ENCODE results near the gene RIPK4.
"Not testable (repeated sequence)": the region's sequence is repeated elsewhere in the genome, so short reads cannot be mapped to it uniquely, and the experiment has no call there.

RIPK4 gene

DNA sequence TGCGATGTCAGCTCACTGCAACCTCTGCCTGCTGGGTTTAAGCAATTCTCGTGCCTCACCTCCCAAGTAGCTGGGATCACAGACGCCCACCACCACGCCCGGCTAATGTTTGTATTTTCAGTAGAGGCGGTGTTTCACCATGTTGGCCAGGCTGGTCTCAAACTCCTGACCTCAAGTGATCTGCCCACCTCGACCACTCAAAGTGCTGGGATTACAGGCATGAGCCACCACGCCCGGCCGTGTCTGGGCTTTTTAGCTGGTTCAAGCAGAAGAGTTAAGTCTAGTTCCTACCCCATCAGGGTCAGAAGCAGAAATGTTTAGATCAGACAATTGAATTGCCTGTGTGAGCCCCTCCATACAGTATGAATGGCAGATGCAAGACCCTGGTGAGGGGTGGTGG, 27.7 kb upstream of the RIPK4 start:
- DNase-seq: no peak

DNA sequence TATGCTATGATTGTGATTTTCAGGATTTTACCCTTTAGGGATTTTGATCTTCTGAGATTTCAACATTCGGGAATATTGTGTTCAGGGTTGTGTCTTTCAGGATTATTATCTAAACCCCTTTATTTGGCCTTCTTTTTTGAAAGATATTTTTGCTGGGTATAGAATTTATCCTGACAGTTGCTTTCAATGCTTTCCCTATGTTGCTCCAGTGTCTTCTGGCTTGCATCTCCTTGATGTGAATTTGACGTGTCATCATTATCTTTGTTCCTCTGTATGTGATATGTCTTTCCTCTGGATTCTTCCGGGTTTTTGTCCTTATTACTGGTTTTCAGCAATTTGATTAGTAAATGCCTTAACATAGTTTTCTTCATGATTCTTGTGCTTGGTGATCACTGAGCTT, 25.9 kb upstream of the RIPK4 start:
- DNase-seq: no peak

DNA sequence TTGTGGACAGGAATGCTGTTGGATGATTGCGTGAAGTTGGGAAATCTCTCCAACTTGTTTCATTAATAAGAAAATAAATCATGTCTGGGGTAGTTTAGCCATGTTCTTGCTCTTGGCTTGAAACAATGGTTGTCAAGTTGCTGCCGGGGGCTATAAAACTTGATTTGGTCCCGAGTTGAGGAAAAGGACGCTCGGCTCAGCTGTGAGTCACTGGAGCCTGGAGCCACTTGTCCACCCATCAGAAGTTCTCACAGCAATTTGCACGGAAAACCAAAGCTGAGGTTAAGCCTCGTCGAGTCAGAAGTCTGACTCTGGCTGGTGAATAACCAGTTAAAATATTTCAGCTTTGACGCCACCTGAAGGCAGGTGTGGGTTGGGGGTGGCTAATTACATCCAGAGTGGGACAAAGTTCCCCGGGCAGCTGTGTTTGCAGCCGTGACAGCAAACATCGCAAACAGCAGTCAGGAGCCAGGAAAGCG, 19.7 kb upstream of the RIPK4 start:
- no peak for DNase-seq

DNA sequence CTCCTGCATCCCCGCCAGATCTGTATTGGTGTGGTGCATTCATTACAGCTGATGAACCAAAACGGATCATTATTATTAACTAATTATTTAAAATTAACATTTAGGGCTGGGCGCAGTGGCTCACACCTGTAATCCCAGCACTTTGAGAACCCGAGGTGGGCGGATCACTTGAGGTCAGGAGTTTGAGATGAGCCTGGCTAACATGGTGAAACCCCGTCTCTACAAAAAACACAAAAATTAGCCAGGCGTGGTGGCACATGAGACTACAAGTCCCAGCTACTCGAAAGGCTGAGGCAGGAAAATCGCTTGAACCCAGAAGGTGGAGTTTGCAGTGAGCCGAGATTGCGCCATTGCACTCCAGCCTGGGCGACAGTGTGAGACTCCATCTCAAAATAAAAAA, 18.4 kb upstream of the RIPK4 start:
- not testable (repeated sequence) for DNase-seq

DNA sequence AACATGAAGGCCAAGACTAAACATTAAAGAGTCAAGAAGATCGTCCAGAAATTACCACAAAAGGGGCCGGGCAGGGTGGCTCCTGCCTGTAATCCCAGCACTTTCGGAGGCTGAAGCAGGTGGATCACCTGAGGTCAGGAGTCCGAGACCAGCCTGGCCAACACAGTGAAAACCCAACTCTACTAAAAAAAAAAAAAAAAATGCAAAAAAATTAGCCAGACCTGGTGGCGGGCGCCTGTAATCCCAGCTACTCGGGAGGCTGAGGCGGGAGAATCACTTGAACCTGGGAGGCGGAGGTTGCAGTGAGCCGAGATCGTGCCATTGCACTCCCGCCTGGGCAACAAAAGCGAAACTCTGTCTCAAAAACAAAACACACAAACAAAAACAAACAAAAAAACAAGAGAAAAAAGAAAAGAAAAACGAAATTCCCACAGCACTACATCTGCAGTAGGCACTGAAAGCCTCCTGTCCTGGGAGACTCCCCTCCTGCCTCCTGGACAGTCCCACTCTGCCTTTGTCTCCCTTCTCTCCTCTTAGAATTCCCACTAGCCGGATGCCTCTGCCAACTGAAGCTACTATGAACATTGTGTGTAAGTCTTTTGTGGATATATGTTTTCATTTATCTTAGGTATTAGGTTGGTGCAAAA, 17.7 kb upstream of the RIPK4 start:
- DNase-seq: no peak

DNA sequence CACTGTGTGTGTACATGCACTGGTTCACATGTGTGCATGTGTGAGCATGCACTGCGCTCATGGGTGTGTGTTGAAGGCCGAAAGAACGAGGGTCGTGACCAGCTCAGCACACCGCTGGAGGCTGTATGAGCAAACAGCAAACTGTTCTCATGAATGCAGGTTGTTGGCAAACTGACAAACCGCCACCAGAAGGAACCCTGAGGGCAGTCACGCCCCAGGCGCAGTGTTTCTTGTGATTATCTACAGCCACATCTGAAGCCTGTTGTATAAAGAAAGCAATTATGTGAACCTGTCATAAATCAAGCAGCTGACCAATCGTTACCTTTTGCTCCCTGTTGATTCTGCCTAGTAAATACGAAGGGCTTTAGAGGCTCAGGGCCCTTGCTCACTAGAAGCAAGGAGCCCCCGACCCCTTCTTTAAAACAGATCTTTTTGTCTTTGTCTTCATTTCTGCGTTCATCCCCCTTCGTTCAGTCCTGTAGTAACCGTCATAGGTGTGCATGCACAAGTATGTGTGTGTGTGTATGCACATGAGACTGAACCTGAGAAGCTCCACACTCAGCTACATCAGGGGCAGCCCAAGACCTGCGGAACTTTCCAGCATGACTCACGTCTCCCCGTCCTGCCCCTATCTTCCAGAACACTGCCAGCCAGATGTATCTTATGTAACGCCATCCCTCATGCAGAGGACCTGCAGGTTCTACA, 16.8 kb upstream of the RIPK4 start:
- no peak for DNase-seq

DNA sequence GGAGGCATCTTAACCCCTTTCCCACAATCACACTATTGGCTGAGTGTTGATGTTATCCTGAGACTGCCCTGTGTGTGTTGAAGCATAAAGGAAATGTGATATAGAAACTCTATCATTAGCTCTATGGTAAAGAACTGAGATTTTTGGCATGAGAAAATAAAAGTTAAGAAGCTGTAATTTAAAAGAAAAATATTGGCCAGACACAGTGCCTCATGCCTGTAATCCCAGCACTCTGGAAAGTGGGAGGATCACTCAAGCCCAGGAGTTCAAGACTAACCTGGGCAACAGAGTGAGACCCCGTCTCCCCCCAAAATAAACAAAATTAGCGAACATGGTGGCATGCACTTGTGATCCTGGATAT, 14.2 kb upstream of the RIPK4 start:
- DNase-seq: no peak

DNA sequence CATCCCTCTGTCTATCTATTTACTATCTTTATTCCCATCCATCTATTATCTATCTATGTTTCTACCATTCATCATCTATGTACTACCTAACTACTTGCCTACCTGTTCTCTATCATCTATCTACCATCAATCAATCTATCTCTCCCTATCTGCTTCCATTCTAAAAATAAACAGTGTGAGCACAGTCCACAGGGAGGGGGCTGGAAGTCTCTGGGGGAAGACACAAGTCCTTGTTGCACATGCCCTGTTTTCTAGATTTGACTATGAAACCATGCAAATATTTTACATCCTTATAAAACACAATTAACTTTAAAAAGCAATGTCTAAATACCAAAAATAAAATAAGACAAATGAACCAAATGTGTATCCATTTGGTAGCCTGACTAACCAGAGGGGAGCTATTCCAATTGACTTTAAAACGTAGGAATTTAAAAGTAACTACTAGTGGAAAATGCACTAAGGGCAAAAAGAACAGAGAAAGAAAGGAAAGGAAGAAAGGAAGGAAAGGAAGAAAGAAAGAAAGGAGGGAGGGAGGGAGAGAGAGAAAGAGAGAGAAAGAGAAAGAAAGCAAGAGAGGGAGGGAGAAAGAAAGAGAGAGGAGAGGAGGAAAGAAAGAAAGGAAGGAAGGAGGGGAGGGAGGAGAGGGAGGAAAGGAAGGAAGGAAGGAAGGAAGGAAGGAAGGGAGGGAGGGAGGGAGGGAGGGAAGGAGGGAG, 13.6 kb upstream of the RIPK4 start:
- no peak for DNase-seq

DNA sequence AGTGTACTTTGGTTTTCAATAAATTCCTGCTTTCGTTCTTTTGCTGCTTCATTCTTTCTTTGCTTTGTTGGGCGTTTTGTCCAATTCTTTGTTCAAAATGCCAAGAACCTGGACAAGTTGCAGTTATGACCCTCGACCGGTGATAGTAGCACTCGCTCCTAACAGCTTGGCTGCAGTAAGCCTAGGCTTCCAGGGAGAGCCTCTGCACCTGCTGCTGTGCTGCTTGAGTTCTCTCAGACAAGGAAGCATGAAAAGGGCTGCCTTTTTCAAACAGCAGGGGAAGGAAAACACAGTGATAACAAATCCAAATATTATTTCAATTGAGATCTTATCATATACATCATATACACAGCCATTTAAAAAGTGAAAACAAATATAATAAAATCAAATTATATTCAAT, 12.8 kb upstream of the RIPK4 start:
- no peak for DNase-seq

DNA sequence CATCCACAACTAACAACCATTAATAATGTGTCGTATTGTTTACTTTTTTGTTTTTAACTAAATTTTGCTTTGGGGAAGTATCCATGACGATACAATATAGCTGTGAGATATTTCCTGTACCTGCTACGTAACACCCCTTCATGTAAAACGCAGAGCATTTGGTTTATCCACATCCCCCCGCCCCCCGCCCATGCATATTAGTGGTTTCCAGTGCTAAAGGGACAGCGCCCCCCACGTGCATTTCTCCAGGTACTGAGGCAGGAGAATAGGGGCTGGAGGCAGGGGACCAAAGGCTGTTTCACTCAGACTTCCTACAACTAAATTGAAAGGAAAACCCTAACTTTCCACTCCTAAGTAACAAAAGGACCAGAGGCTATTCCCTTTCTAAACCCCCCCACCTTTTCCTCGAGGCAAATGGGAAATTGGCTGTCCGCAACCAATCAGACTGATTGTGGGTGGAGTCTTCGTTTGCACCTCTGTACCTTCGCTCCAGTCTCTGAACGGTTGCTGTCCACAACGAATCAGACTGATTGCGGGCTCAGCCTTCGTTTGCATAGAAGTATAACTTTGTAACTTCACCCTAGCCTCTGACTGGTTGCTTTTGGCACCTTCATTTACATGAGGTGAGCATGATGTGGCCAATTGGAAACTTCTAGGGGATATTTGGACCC, 12.2 kb upstream of the RIPK4 start:
- DNase-seq: no peak

DNA sequence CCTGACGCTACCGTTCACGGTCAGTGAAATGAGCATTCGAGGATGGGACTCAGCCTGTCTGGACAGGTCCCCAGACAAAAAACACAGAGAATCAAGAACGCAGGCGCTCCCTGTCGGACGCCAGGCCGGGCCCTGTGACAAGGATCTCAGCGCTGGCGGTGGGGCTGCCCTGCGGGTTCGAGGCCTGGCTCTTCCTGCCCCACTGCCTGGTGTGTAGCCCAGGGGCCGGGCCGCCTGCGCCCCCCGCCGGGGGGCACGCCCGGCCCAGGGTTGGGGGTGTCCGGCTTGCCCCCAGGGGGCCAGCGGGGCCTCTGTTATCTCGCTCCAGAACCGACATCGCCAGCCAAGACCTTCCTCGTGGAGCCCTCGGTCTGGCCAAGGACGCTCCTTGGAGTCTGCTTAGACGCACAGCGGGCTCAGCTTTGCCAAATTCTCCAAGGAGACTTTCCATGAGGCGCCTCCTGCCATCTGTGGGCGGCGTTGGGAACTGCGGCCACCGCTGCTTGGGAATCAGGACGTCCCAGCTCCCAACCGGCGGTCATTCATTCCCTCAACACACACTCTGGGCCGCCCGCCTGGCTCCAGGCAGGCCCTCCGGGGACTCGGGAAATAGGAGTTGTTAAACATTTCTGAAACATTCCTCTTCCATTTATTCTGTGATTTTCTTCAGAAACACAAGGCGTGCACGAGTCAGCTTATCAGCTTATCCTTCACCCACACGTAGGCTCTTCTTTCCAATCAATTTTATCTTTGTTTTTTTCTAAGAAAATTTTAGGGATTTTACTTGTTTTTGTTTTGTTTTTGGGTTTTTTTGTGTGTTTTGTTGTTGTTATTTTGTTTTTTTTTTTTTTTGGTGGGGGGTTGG, 11.3 kb upstream of the RIPK4 start:
- no peak for DNase-seq

DNA sequence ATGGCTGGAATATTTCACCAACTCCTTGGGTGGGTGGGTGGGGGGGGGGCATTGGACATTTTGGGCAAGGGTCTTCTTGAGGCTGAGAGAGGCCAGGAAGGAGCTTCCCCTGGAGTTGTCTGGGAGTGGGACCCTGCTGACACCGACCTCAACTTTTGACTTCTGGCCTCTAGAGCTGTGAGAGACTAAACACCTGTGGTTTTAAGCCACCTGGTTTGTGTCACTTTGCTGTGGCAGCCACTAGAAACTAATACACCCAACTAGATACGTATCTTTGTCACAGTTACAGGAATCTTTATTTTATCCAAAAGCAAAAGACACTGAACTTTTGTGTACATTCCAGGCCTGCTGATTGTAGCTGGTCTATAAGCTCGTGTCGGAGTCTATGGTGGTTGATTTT, 9.9 kb upstream of the RIPK4 start:
- no peak for DNase-seq

DNA sequence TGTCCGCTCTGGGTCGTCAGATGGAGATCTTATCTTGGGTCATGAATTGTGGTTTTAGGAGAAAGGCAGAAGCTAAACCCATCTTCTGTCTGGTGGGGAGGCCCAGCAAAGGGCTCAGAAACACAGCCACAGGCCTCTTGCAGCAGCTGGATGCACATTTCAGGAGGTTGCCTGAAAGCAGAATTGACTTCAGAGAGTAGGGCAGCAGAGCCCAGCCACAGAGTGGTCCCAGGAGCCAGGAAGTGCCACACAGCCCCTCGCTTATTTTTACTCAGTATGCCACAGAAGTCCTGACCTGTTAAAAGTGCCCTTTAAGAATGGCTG, 8.3 kb upstream of the RIPK4 start:
- DNase-seq: no peak

DNA sequence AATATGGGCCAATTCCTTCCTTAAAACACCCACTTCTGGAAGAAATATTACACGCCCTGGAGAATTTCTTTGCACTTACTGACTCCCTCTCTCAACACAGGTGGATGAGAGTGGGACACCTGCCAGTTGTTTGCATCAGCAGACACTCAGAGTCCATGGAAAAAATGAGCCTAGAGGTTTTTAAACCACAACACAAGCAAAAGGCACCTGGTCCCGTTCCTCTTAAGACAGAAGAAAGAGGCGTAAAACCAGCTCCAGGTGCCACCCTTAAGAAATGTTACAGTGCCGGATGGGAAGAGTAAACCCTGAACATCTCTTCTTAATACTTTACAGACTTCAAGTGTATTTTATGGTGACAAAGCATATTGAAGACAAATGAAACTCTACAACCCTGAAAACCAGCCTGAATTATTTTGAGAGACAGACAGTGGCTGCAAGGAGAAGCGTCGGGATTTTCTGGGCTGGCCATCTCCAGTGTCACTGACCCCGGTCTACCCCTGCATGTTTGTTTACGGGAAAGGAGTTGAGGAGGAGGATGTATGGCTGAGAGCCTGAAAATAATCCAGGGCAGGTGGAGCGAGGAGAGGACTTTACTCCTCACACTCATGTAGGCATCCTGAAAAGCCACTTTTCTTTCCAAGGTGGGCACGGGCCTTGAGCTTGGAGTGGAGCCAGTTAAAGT, 7.8 kb upstream of the RIPK4 start:
- DNase-seq: no peak

DNA sequence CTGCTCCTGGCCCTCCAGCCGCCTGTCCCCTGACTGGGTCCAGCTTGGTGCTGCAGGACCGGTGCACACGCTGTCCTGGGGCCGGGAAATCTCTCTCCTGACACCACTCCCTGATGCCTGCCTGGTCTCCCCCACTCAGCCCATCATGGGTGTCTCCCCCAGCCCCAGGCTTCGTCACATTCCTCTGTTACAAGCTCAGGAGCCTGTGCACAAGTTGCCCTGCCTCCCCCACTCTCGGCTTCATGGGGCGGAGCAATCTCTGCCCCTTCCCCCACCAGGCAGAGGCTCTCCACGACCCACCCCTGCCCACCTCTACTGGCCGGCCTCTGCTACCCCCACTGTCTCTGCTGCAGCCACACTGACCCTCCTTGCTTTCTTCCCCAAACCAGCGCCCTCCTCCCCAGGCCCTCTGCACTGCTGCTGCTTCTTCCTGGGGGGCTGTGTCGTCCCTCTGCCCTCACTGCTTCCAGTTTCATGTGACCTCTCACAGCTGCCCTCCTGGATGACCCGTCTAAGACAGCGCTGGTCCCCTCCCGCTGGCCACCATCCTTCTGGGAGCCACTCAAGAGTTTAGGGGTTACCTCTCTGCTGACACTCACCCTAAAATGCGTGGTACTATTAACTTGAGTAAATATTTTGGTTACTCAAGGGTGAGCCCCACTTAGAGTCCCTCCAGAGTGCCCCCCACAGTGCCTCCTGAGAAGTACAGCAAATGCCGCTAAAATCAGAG, 5.7 kb upstream of the RIPK4 start:
- no peak for DNase-seq

DNA sequence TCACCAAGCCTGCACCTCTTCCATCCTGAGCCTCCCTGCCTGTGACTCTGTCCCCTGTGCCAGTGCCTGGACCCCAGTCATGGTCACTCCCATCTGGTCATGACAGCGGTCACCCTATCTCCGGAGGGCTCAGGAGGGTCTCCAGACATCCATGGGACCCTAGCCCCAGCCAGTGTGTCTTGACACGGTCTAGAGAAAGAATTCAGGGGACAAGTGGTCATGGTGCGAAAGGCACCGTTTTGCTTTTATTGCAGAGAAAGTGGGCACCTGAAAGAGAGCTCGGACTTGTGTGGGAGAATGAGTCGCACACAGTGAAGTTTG, 4.7 kb upstream of the RIPK4 start:
- no peak for DNase-seq

DNA sequence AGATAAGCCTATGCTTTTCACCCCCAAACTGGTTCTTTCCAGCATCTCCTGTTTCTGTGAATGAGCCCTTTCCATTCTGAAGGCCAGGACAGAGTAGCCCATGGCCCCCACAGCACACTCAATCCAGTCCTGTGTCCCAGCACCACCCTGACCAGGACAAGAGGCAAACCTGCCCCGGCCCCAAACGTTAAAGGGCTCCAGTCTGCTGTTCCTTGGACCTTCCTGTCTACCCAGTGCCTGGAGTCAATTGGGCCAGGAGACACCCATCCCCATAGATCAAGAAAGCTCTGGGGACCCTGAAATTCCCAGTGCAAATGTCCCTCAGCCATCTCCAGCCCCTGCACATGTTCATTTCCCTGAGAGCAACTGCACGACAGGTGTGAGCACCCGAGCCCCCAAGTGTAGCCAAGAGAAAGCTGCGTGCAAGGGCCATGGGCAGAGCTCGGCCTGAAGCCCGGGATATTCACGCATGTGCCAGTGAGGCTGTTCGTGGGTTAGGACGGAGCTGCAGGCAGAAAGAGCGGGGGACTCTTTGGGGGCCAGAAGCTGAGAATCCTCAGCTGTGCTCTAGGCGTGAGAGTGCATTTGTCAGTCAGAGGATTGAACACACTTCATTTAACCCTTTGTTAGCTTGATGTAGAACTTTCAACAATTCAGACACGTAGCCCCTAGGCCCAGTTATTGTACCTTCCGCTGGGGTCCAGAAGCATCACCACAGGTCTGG, 4.2 kb upstream of the RIPK4 start:
- DNase-seq: no peak

DNA sequence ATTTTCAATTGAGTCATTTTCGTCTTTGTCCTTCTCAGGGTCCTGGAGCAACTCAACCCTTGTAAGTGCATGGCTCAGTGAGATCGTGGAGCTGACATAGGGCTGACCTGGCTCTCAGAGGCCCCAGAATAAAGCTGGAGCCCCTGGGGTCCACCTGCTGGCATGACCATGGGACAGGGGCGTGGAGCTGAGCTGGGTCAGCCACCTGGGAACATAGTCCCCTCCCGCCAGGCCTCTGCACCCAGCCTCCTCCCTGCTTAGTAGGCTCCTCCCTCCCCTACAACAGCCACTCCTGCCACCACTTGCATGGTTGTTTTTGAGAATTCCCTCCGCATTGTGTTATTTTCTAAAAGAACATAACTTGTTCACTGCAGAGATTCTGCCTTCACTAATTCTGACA, 3.1 kb upstream of the RIPK4 start:
- DNase-seq: no peak

DNA sequence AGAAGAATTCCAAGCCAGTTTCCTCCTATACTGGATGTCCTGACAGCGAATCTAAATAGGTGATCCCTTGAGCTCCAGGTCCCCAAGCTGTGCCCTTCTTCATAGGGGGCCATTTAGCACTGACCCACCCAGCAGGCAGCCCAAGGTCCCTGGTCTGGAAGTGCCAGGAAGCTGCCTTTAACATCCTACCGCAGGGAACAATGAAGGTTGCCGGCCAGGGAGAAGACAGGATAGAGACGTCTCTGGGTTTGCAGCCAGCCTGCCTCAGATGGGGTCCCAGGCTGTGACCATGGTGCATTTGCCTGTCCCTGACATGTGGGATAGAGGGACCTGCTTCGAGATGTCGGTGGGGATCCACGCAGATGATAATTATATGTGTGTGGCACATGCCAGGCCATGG, 2.7 kb upstream of the RIPK4 start:
- DNase-seq: no peak

DNA sequence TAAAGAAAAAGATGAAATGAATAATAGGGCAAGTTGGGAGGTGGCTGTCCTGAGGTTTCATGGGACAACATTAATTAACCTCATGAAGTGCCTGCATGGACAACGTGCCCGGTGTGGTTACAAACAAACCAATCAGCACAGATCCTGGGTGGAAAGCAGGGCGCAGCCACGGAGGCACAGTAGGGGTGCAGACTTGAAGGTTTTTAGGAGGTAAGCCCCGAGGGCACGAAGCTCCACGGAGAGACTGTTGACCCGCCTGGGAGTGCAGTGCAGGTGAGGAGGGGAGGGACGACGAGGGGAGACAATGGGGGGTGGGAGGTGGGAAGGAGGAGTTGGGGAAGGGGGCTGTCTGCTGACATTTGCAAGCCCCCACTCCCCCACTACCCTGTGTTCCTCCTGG, 2.3 kb upstream of the RIPK4 start:
- no peak for DNase-seq

DNA sequence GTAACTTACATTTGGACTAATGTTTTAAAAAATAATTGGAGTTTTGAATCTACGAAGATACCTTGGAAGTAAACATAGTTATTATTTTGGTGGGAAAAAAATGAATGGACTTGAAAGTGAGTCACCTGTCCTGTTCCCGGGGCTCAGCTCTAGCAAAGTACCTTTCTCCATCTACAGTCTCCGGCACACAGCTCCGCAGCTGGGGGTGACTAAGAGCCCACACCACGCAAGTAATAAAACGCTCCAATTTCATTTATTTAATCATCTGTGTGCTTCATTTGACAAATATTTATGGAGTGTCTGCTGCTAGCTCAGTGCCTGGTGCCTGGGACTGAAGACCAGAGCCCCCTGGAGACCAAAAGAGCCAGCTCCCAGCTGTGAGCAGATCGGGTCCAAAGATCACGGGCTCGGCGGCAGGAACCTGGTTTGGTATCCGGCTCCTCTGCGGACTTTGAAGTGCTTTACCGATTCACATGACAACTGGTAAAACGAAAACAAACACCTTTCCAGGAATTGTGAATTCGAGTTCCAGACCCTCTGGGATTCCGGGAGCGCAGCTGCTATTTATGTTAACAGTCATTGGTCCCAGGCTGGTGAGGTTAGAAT, 1.7 kb upstream of the RIPK4 start:
- DNase-seq: no peak
